CD14-positive monocyte (primary cell): ENCODE results near the gene FAM184A. TPM values are rescaled to one million over a fixed set of nuclear protein-coding genes. Genes with fewer than 3 reads are reported as not detected.

Experiments
- DNase-seq, 3 donors: peaks; one replicate each; pipeline ENCODE4 v3.0.0-alpha.2; 2011 to 2022
- H2AFZ ChIP-seq: 2 replicates; pipeline ENCODE4 v1.6.0; 2012; ENCODE audit warnings: mild to moderate bottlenecking, low read depth, low read length, inconsistent platforms; ENCODE audit not compliant: insufficient read depth, poor library complexity, severe bottlenecking
- H3K27ac ChIP-seq, 2 donors: 1 replicate in 1 of 2; 2 replicates in 1 of 2; pipeline ENCODE4 v1.5.1; 2012 to 2013; ENCODE audit warnings: low read length in 2 of 2, control low read depth in 1 of 2, inconsistent platforms in 1 of 2, low read depth in 1 of 2, mild to moderate bottlenecking in 1 of 2
- H3K27me3 ChIP-seq, 2 donors: one replicate each; pipeline versions ENCODE4 v1.6.0 to v1.6.1; 2011 to 2013; ENCODE audit warnings: low read length in 2 of 2; ENCODE audit not compliant: control insufficient read depth in 2 of 2, insufficient read depth in 2 of 2
- H3K36me3 ChIP-seq, 2 donors: replicated peaks in 1 of 2; 1 replicate in 1 of 2; 2 replicates in 1 of 2; pipeline versions ENCODE4 v1.5.1 to v1.6.1; 2012 to 2013; ENCODE audit warnings: low read length in 2 of 2, control low read depth in 1 of 2, inconsistent platforms in 1 of 2, mild to moderate bottlenecking in 1 of 2; ENCODE audit not compliant: insufficient read depth in 2 of 2, control insufficient read depth in 1 of 2
- H3K4me1 ChIP-seq, 2 donors: 1 replicate in 1 of 2; 2 replicates in 1 of 2; pipeline versions ENCODE4 v1.5.1 to v1.6.1; 2012 to 2013; ENCODE audit warnings: low read length in 2 of 2, control low read depth in 1 of 2, inconsistent platforms in 1 of 2, mild to moderate bottlenecking in 1 of 2, moderate library complexity in 1 of 2; ENCODE audit not compliant: insufficient read depth in 2 of 2, control insufficient read depth in 1 of 2
- H3K4me2 ChIP-seq: replicated peaks from 2 replicates; pipeline ENCODE3; 2012; ENCODE audit warnings: low read length, moderate library complexity, mild to moderate bottlenecking; ENCODE audit not compliant: poor library complexity, severe bottlenecking; ENCODE audit errors: extremely low read depth
- H3K4me3 ChIP-seq, 3 experiments: fragments of 200-600 bp in 1 of 3; sonication (generic) in 1 of 3; replicated peaks in 1 of 3; 1 replicate in 2 of 3; 2 replicates in 1 of 3; pipeline ENCODE4 v1.5.1; 2011 to 2013; ENCODE audit warnings: low read length in 3 of 3, mild to moderate bottlenecking in 3 of 3, control low read depth in 2 of 3, low read depth in 2 of 3, inconsistent platforms in 1 of 3, moderate library complexity in 1 of 3
- H3K79me2 ChIP-seq: 2 replicates; pipeline ENCODE4 v1.6.0; 2012; ENCODE audit warnings: mild to moderate bottlenecking, control low read depth, inconsistent platforms, low read length, moderate library complexity; ENCODE audit not compliant: insufficient read depth
- H3K9ac ChIP-seq: 2 replicates; pipeline ENCODE4 v1.6.0; 2017; ENCODE audit warnings: low read length, mild to moderate bottlenecking; ENCODE audit not compliant: insufficient read depth, poor library complexity, severe bottlenecking
- H3K9me3 ChIP-seq, 2 donors: replicated peaks in 1 of 2; 1 replicate in 1 of 2; 2 replicates in 1 of 2; pipeline versions ENCODE4 v1.5.1 to v1.6.1; 2012 to 2013; ENCODE audit warnings: low read length in 2 of 2, control low read depth in 1 of 2; ENCODE audit not compliant: control insufficient read depth in 1 of 2, insufficient read depth in 1 of 2
- H4K20me1 ChIP-seq: 2 replicates; pipeline ENCODE4 v1.6.0; 2012; ENCODE audit warnings: mild to moderate bottlenecking, low read length, control low read depth, moderate library complexity; ENCODE audit not compliant: insufficient read depth
- H3K27ac Mint-ChIP-seq, 7 donors: one replicate each; pipeline ENCODE4 v1.8.0; 2020; ENCODE audit warnings: mild to moderate bottlenecking in 7 of 7, mixed read lengths in 7 of 7, moderate library complexity in 6 of 7, inconsistent platforms in 2 of 7
- H3K27me3 Mint-ChIP-seq, 3 donors: one replicate each; pipeline ENCODE4 v1.8.0; 2021 to 2022; ENCODE audit warnings: low read depth in 3 of 3, mild to moderate bottlenecking in 3 of 3, mixed read lengths in 3 of 3, moderate library complexity in 3 of 3, inconsistent platforms in 1 of 3
- H3K36me3 Mint-ChIP-seq, 2 donors: one replicate each; pipeline ENCODE4 v1.8.0; 2020; ENCODE audit warnings: mixed read lengths in 2 of 2, inconsistent platforms in 1 of 2, mild to moderate bottlenecking in 1 of 2
- H3K4me1 Mint-ChIP-seq: one replicate; pipeline ENCODE4 v1.8.0; 2020; ENCODE audit warnings: mild to moderate bottlenecking, mixed read lengths
- H3K4me3 Mint-ChIP-seq, 2 donors: one replicate each; pipeline ENCODE4 v1.8.0; 2020; ENCODE audit warnings: mild to moderate bottlenecking in 2 of 2, mixed read lengths in 2 of 2, moderate library complexity in 1 of 2
- H3K9me3 Mint-ChIP-seq, 7 donors: one replicate each; pipeline ENCODE4 v1.8.0; 2020 to 2022; ENCODE audit warnings: mixed read lengths in 7 of 7, mild to moderate bottlenecking in 6 of 7, moderate library complexity in 6 of 7, inconsistent platforms in 2 of 7
- WGBS: methylation state at CpG from one replicate; pipeline ENCODE4 v1.1.5; 2013; ENCODE audit warnings: missing lambda C conversion rate; ENCODE audit not compliant: insufficient coverage; 5-methylcytosine and 5-hydroxymethylcytosine counted together
- intact Hi-C, 2 donors: fragments of 100-400 bp; cut with micrococcal nuclease; formaldehyde crosslinking; loops; one replicate each; pipeline versions ENCODE4 v1.15.0 to v1.15.1; 2023
- polyA plus RNA-seq, 3 donors: library from polyadenylated mRNA; depleted of rRNA in 1 of 3; unstranded in 2 of 3; stranded (reverse) in 1 of 3; fragments of 300-500 nt in 2 of 3; fragments of >200 nt in 1 of 3; fragmentation: Illumina TruSeq in 2 of 3; gene quantifications; 1 replicate in 2 of 3; 2 replicates in 1 of 3; pipeline ENCODE4 v1.2.3, GENCODE V29; 2012 to 2021
- TF ChIP-seq, protein P1 (sequence below): fragments of 200-600 bp; IDR thresholded peaks from one replicate; pipeline ENCODE4 v1.8.0; 2022; ENCODE audit warnings: antibody characterized with exemption, mild to moderate bottlenecking

Gene FAM184A
- polyA plus RNA-seq, 3 donors, result not detected

DNA sequence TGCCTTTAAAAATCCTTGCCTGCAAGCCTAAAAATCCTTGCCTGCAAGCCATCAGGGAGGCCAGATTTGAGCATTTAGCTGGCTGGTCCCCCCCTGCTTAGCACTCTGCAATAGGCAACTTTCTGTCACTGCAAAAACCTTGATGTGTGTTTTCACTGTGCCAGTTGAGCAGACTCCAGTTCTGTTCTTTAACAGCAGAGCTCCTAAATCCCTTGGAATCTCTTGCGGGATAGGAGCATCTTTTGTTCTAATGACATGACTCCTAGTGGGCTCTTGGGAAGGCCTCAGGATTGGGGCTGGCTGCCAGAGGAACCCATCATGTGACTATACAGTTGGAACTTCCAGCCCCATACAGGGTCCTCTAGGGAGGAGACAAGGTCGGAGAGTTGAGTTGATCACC, 50.4 kb downstream of the FAM184A start:
- no peak overlapping the region for H3K4me3 ChIP-seq
- no peaks in the 10 kb centered on the region for H3K4me1 Mint-ChIP-seq
- no peaks in the 10 kb centered on the region for H3K9me3 ChIP-seq
- no peaks in the 10 kb centered on the region for H3K36me3 ChIP-seq
- no peak overlapping the region for H3K27ac Mint-ChIP-seq
- DNase-seq, result no peak
- H3K27me3 Mint-ChIP-seq, result peaks cover 0 to 2% (median 0%) of the 10 kb centered on the region in 3 donors
- H3K79me2 ChIP-seq, result no peaks in the 10 kb centered on the region
- H4K20me1 ChIP-seq, result no peaks in the 10 kb centered on the region
- no peak overlapping the region for H2AFZ ChIP-seq
- WGBS, result 100% methylated on average over 1 of the region's 2 CpGs
- no peaks in the 10 kb centered on the region for H3K4me1 ChIP-seq
- no peak overlapping the region for H3K4me3 Mint-ChIP-seq
- intact Hi-C loops, result no loop called here
- no peaks in the 10 kb centered on the region for H3K27me3 ChIP-seq
- peaks cover 0 to 2% (median 0%) of the 10 kb centered on the region in 7 donors for H3K9me3 Mint-ChIP-seq
- TF ChIP-seq, protein P1, sequence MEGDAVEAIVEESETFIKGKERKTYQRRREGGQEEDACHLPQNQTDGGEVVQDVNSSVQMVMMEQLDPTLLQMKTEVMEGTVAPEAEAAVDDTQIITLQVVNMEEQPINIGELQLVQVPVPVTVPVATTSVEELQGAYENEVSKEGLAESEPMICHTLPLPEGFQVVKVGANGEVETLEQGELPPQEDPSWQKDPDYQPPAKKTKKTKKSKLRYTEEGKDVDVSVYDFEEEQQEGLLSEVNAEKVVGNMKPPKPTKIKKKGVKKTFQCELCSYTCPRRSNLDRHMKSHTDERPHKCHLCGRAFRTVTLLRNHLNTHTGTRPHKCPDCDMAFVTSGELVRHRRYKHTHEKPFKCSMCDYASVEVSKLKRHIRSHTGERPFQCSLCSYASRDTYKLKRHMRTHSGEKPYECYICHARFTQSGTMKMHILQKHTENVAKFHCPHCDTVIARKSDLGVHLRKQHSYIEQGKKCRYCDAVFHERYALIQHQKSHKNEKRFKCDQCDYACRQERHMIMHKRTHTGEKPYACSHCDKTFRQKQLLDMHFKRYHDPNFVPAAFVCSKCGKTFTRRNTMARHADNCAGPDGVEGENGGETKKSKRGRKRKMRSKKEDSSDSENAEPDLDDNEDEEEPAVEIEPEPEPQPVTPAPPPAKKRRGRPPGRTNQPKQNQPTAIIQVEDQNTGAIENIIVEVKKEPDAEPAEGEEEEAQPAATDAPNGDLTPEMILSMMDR, result no peak
- H3K9ac ChIP-seq, result no peak overlapping the region
- H3K27ac ChIP-seq, result no peak overlapping the region
- no peaks in the 10 kb centered on the region for H3K36me3 Mint-ChIP-seq
- H3K4me2 ChIP-seq, result no peak overlapping the region

- DNase-seq, result no peak
- H3K9me3 ChIP-seq, result no peaks in the 10 kb centered on the region
- no peaks in the 10 kb centered on the region for H3K4me1 Mint-ChIP-seq
- no peak overlapping the region for H3K27ac ChIP-seq
- H3K36me3 Mint-ChIP-seq, result no peaks in the 10 kb centered on the region
- no peak overlapping the region for H3K4me2 ChIP-seq
- no peaks in the 10 kb centered on the region for H3K36me3 ChIP-seq
- no peaks in the 10 kb centered on the region for H4K20me1 ChIP-seq
- H3K9ac ChIP-seq, result no peak overlapping the region
- intact Hi-C loops, result no loop called here
- H2AFZ ChIP-seq, result no peak overlapping the region
- WGBS, result 83% methylated on average over 2 of the region's 3 CpGs
- no peak overlapping the region for H3K4me3 ChIP-seq
- H3K79me2 ChIP-seq, result no peaks in the 10 kb centered on the region
- H3K27me3 ChIP-seq, result no peaks in the 10 kb centered on the region
- H3K27ac Mint-ChIP-seq, result no peak overlapping the region
- H3K9me3 Mint-ChIP-seq, result peaks cover 0 to 2% (median 0%) of the 10 kb centered on the region in 7 donors
- no peak overlapping the region for H3K4me3 Mint-ChIP-seq
- H3K4me1 ChIP-seq, result no peaks in the 10 kb centered on the region
- H3K27me3 Mint-ChIP-seq, result peaks cover 0 to 2% (median 0%) of the 10 kb centered on the region in 3 donors
- TF ChIP-seq, protein P1, result no peak
Measured at GRCh38 chr6:119027465-119027864, 51.0 kb downstream of the FAM184A start.
